Loucy (cell line): Measurements from ENCODE around the gene CEP83.

ENCODE experiments used
- H2AFZ ChIP-seq: fragments of 200-600 bp; sonication (generic); 2 replicates; pipeline ENCODE4 v1.6.0; 2016; ENCODE audit warnings: antibody characterized with exemption, mild to moderate bottlenecking, low read length, moderate library complexity
- H3F3A ChIP-seq: fragments of 200-600 bp; 2 replicates; pipeline ENCODE4 v1.6.0; 2016; ENCODE audit warnings: antibody characterized with exemption, low read depth, mild to moderate bottlenecking
- H3K27me3 ChIP-seq: fragments of 200-600 bp; sonication (generic); 2 replicates; pipeline ENCODE4 v1.6.1; 2014; ENCODE audit warnings: low read length, mild to moderate bottlenecking; ENCODE audit not compliant: insufficient read depth, poor library complexity, severe bottlenecking
- H3K36me3 ChIP-seq: fragments of 200-600 bp; sonication (generic); 2 replicates; pipeline ENCODE4 v1.6.1; 2016; ENCODE audit warnings: low read length; ENCODE audit not compliant: insufficient read depth
- H3K4me1 ChIP-seq: fragments of 200-600 bp; sonication (generic); 2 replicates; pipeline ENCODE4 v1.5.1; 2014; ENCODE audit warnings: low read length, mild to moderate bottlenecking; ENCODE audit not compliant: insufficient read depth, poor library complexity, severe bottlenecking
- H3K4me2 ChIP-seq: fragments of 200-600 bp; sonication (generic); 2 replicates; pipeline ENCODE4 v1.6.0; 2014; ENCODE audit warnings: antibody characterized with exemption, low read length, low read depth, mild to moderate bottlenecking; ENCODE audit not compliant: poor library complexity, severe bottlenecking
- H3K4me3 ChIP-seq: fragments of 200-600 bp; sonication (generic); 2 replicates; pipeline ENCODE4 v1.5.1; 2014; ENCODE audit warnings: low read length, mild to moderate bottlenecking, mixed read lengths; ENCODE audit not compliant: poor library complexity, severe bottlenecking
- H3K79me2 ChIP-seq: fragments of 200-600 bp; sonication (generic); 2 replicates; pipeline ENCODE4 v1.6.1; 2014; ENCODE audit warnings: low read length; ENCODE audit not compliant: insufficient read depth
- H3K9ac ChIP-seq: fragments of 200-600 bp; sonication (generic); 2 replicates; pipeline ENCODE4 v1.6.0; 2014; ENCODE audit warnings: mild to moderate bottlenecking, low read depth, low read length, moderate library complexity; ENCODE audit not compliant: poor library complexity, severe bottlenecking
- H3K9me2 ChIP-seq: fragments of 200-600 bp; sonication (generic); replicated peaks from 2 replicates; pipeline ENCODE4 v1.6.1; 2016; ENCODE audit warnings: low read depth, low read length, mixed read lengths
- H3K9me3 ChIP-seq: fragments of 200-600 bp; sonication (generic); 2 replicates; pipeline ENCODE4 v1.6.1; 2014; ENCODE audit warnings: mild to moderate bottlenecking, antibody characterized with exemption, low read length, low read depth; ENCODE audit not compliant: insufficient read depth
- H4K20me1 ChIP-seq: fragments of 200-600 bp; sonication (generic); 2 replicates; pipeline ENCODE4 v1.6.0; 2014; ENCODE audit warnings: antibody characterized with exemption, low read length, mild to moderate bottlenecking; ENCODE audit not compliant: insufficient read depth, poor library complexity, severe bottlenecking
- CTCF ChIP-seq: fragments of 200-600 bp; sonication (generic); conservative IDR thresholded peaks from 2 replicates; pipeline ENCODE4 v1.5.1; 2014; ENCODE audit warnings: mild to moderate bottlenecking, antibody characterized with exemption, low read length
- EZH2phosphoT487 ChIP-seq: fragments of 200-600 bp; IDR thresholded peaks from 2 replicates; pipeline ENCODE4 v1.6.1; 2018; ENCODE audit warnings: antibody characterized with exemption, mild to moderate bottlenecking, moderate library complexity, borderline replicate concordance

Gene CEP83

GRCh38 chr12:94272280-94272679, 187.4 kb downstream of the CEP83 start:
- no peaks in the 10 kb centered on the region for H3K27me3 ChIP-seq
- H3K4me3 ChIP-seq = no peak overlapping the region
- no peaks in the 10 kb centered on the region; the same call in 1 of the 2 replicates for H3K36me3 ChIP-seq
- H3K79me2 ChIP-seq = no peaks in the 10 kb centered on the region
- H3K4me1 ChIP-seq = peaks cover 16% of the 10 kb centered on the region
- H3K4me2 ChIP-seq = no peak overlapping the region
- H2AFZ ChIP-seq = no peak overlapping the region
- TF ChIP-seq CTCF = no peak
- no peak for TF ChIP-seq EZH2phosphoT487
- no peaks in the 10 kb centered on the region for H3F3A ChIP-seq
- no peaks in the 10 kb centered on the region for H4K20me1 ChIP-seq
- no peaks in the 10 kb centered on the region for H3K9me2 ChIP-seq
- H3K9ac ChIP-seq = no peak overlapping the region
- no peaks in the 10 kb centered on the region for H3K9me3 ChIP-seq

- H2AFZ ChIP-seq = no peak overlapping the region
- H3K27me3 ChIP-seq = no peaks in the 10 kb centered on the region
- no peaks in the 10 kb centered on the region for H3K79me2 ChIP-seq
- no peak overlapping the region for H3K4me2 ChIP-seq
- no peak overlapping the region for H3K4me3 ChIP-seq
- no peaks in the 10 kb centered on the region for H3K36me3 ChIP-seq
- peaks cover 18% of the 10 kb centered on the region for H3K4me1 ChIP-seq
- H4K20me1 ChIP-seq = no peaks in the 10 kb centered on the region
- no peaks in the 10 kb centered on the region for H3K9me2 ChIP-seq
- TF ChIP-seq EZH2phosphoT487 (no peak), CTCF (no peak)
- no peaks in the 10 kb centered on the region for H3F3A ChIP-seq
- no peaks in the 10 kb centered on the region for H3K9me3 ChIP-seq
- no peak overlapping the region for H3K9ac ChIP-seq
These were observed 188.3 kb downstream of the CEP83 start for GRCh38 chr12:94271351-94271750.

- no peak for TF ChIP-seq EZH2phosphoT487
- no peak for TF ChIP-seq CTCF
- Histone ChIP-seq H3K4me2 (no peak overlapping the region), H3F3A (no peaks in the 10 kb centered on the region), H3K4me3 (no peak overlapping the region), H3K9ac (no peak overlapping the region), H2AFZ (no peak overlapping the region), H3K4me1 (peaks cover 18% of the 10 kb centered on the region), H3K9me2 (no peaks in the 10 kb centered on the region), H3K9me3 (no peaks in the 10 kb centered on the region), H3K27me3 (no peaks in the 10 kb centered on the region), H3K36me3 (no peaks in the 10 kb centered on the region; the same call in 1 of the 2 replicates), H4K20me1 (no peaks in the 10 kb centered on the region), H3K79me2 (no peaks in the 10 kb centered on the region)
These were observed 190.2 kb downstream of the CEP83 start for GRCh38 chr12:94269316-94269999.
